SK-N-SH (cell line): ENCODE results near the gene ERC2. TPM values are rescaled to one million over a fixed set of nuclear protein-coding genes. Genes with fewer than 3 reads are reported as not detected.

Source experiments
- CTCF ChIA-PET: fragments of 300-600, 350-600 bp; formaldehyde crosslinking; extraction: SDS; loops from one replicate; lab custom pipeline; 2021; lab: Yijun Ruan, JAX
- POLR2A ChIA-PET: fragments of 350-600 bp; sonication (Branson Sonifier 250); formaldehyde crosslinking; extraction: SDS; loops from one replicate; lab custom pipeline; 2020; ENCODE audit warnings: antibody characterized with exemption, inconsistent platforms; lab: Yijun Ruan, JAX
- DNase-seq: peaks from one replicate; pipeline ENCODE4 v3.0.0; 2012
- H2AFZ ChIP-seq: fragments of 200-600 bp; sonication (generic); 2 replicates; pipeline ENCODE4 v1.8.1; 2016; ENCODE audit warnings: antibody characterized with exemption, mild to moderate bottlenecking, low read depth
- H3F3A ChIP-seq: fragments of 200-600 bp; sonication (generic); replicated peaks from 2 replicates; pipeline ENCODE3; 2016; ENCODE audit warnings: antibody characterized with exemption, mild to moderate bottlenecking; ENCODE audit not compliant: insufficient read depth
- H3K27ac ChIP-seq, 2 experiments: fragments of 200-500 bp in 1 of 2; fragments of 200-600 bp in 1 of 2; sonication (Bioruptor generic) in 1 of 2; sonication (generic), shearing (Covaris generic) in 1 of 2; 2 replicates each; pipeline versions ENCODE4 v1.5.1 to v1.6.1; 2014 to 2016; ENCODE audit warnings: low read depth in 2 of 2, inconsistent platforms in 1 of 2, low read length in 1 of 2, mild to moderate bottlenecking in 1 of 2, mixed read lengths in 1 of 2
- H3K27me3 ChIP-seq: fragments of 200-600 bp; sonication (generic), shearing (Covaris generic); 2 replicates; pipeline ENCODE4 v1.6.1; 2016; ENCODE audit warnings: mixed run types; ENCODE audit not compliant: insufficient read depth
- H3K36me3 ChIP-seq, 2 experiments: fragments of 200-500 bp in 1 of 2; fragments of 200-600 bp in 1 of 2; sonication (Bioruptor generic) in 1 of 2; sonication (generic) in 1 of 2; replicated peaks in 1 of 2; 2 replicates each; pipeline versions ENCODE3 to v1.5.1; 2014 to 2016; ENCODE audit warnings: low read length in 1 of 2, mild to moderate bottlenecking in 1 of 2; ENCODE audit not compliant: insufficient read depth in 2 of 2, control insufficient read depth in 1 of 2
- H3K4me1 ChIP-seq, 2 experiments: fragments of 200-500 bp in 1 of 2; fragments of 200-600 bp in 1 of 2; sonication (Bioruptor generic) in 1 of 2; sonication (generic), shearing (Covaris generic) in 1 of 2; 2 replicates each; pipeline versions ENCODE4 v1.5.1 to v1.6.1; 2014 to 2016; ENCODE audit warnings: low read depth in 1 of 2, low read length in 1 of 2, mixed run types in 1 of 2; ENCODE audit not compliant: insufficient read depth in 2 of 2, control insufficient read depth in 1 of 2
- H3K4me2 ChIP-seq: fragments of 200-600 bp; sonication (generic), shearing (Covaris generic); 2 replicates; pipeline ENCODE4 v1.6.1; 2017; ENCODE audit warnings: mixed run types
- H3K4me3 ChIP-seq, 2 experiments: fragments of 200-500 bp in 1 of 2; fragments of 200-600 bp in 1 of 2; sonication (Bioruptor generic) in 1 of 2; sonication (generic), shearing (Covaris generic) in 1 of 2; 2 replicates each; pipeline versions ENCODE4 v1.5.1 to v1.8.1; 2014 to 2016; ENCODE audit warnings: low read depth in 2 of 2, inconsistent platforms in 1 of 2, low read length in 1 of 2, mild to moderate bottlenecking in 1 of 2, mixed read lengths in 1 of 2, moderate library complexity in 1 of 2
- H3K79me2 ChIP-seq: fragments of 200-600 bp; sonication (generic); 2 replicates; pipeline ENCODE4 v1.8.1; 2017; ENCODE audit warnings: mild to moderate bottlenecking; ENCODE audit not compliant: insufficient read depth
- H3K9ac ChIP-seq: fragments of 200-600 bp; sonication (generic); 2 replicates; pipeline ENCODE4 v1.6.1; 2017; ENCODE audit warnings: mixed run types
- H3K9me2 ChIP-seq: fragments of 200-600 bp; sonication (generic); 2 replicates; pipeline ENCODE4 v1.6.1; 2017; ENCODE audit warnings: mixed run types
- H3K9me3 ChIP-seq: fragments of 200-600 bp; sonication (generic); 2 replicates; pipeline ENCODE4 v1.6.1; 2017; ENCODE audit warnings: mixed run types, mild to moderate bottlenecking, moderate library complexity
- H4K20me1 ChIP-seq: fragments of 200-600 bp; sonication (generic); 2 replicates; pipeline ENCODE4 v1.6.1; 2017; ENCODE audit warnings: mild to moderate bottlenecking, mixed run types; ENCODE audit not compliant: insufficient read depth
- CHD2 ChIP-seq: fragments of 150-350 bp; IDR thresholded peaks from 2 replicates; pipeline ENCODE4 v1.6.1; 2018; ENCODE audit warnings: low read length; ENCODE audit not compliant: partially characterized antibody
- ELF1 ChIP-seq: IDR thresholded peaks from 2 replicates; pipeline ENCODE4 v1.4.0; 2012
- EP300 ChIP-seq, 2 experiments: IDR thresholded peaks; 2 replicates each; pipeline versions ENCODE4 v1.4.0 to v1.6.1; 2012; ENCODE audit warnings: borderline replicate concordance in 1 of 2, low read depth in 1 of 2, low read length in 1 of 2
- FOXM1 ChIP-seq: IDR thresholded peaks from 2 replicates; pipeline ENCODE4 v1.4.0; 2012; ENCODE audit warnings: low read depth, mild to moderate bottlenecking
- GABPA ChIP-seq: IDR thresholded peaks from 2 replicates; pipeline ENCODE4 v1.4.0; 2012; ENCODE audit warnings: low read depth, mild to moderate bottlenecking
- GATA2 ChIP-seq: sonication (generic); formaldehyde crosslinking; IDR thresholded peaks from 2 replicates; pipeline ENCODE4 v1.5.0; 2020; ENCODE audit warnings: mild to moderate bottlenecking, missing genetic modification reagents
- IRF3 ChIP-seq: fragments of 150-350 bp; IDR thresholded peaks from 2 replicates; pipeline ENCODE4 v1.6.1; 2016; ENCODE audit warnings: mild to moderate bottlenecking, low read depth, low read length
- NRF1 ChIP-seq: IDR thresholded peaks from 2 replicates; pipeline ENCODE4 v1.6.1; 2012; ENCODE audit warnings: low read depth, mild to moderate bottlenecking, low read length
- PBX3 ChIP-seq: IDR thresholded peaks from 2 replicates; pipeline ENCODE4; 2012
- RAD21 ChIP-seq: IDR thresholded peaks from 2 replicates; pipeline ENCODE4 v1.6.1; 2012; ENCODE audit warnings: mild to moderate bottlenecking, low read length
- RFX5 ChIP-seq: IDR thresholded peaks from 2 replicates; pipeline ENCODE4 v1.6.1; 2012; ENCODE audit warnings: mild to moderate bottlenecking, improper control_type of control experiment, low read length
- RXRA ChIP-seq: IDR thresholded peaks from 2 replicates; pipeline ENCODE4 v1.4.0; 2012; ENCODE audit warnings: low read depth, mild to moderate bottlenecking, borderline replicate concordance
- SIN3A ChIP-seq: IDR thresholded peaks from 2 replicates; pipeline ENCODE4 v1.6.1; 2012; ENCODE audit warnings: low read depth, mild to moderate bottlenecking, low read length, moderate library complexity, borderline replicate concordance
- TCF12 ChIP-seq: IDR thresholded peaks from 2 replicates; pipeline ENCODE4 v1.4.0; 2012
- TEAD4 ChIP-seq: IDR thresholded peaks from 2 replicates; pipeline ENCODE4 v1.4.0; 2012; ENCODE audit warnings: mild to moderate bottlenecking, borderline replicate concordance; ENCODE audit not compliant: insufficient read depth
- USF1 ChIP-seq: IDR thresholded peaks from 2 replicates; pipeline ENCODE4 v1.4.0; 2012; ENCODE audit warnings: low read depth, borderline replicate concordance
- USF2 ChIP-seq: fragments of 150-350 bp; IDR thresholded peaks from 2 replicates; pipeline ENCODE4 v1.6.1; 2017; ENCODE audit warnings: antibody characterized with exemption, low read length, low read depth, borderline replicate concordance
- WGBS: methylation state at CpG from one replicate; pipeline ENCODE4 v1.1.6; 2017; ENCODE audit warnings: low lambda C conversion rate; 5-methylcytosine and 5-hydroxymethylcytosine counted together
- polyA plus RNA-seq, 3 experiments: library from polyadenylated mRNA; depleted of rRNA; stranded (reverse); fragments of >200 nt; gene quantifications; 2 replicates each; pipeline ENCODE4 v1.2.3, GENCODE V29; 2012

ERC2 gene
- polyA plus RNA-seq, 1 of the 3 experiments (the other 2 are of a cell fraction) = 1.6 TPM

GRCh38 chr3:56205406-56205805 lies 262.9 kb downstream of the ERC2 start:
- Histone ChIP-seq H3K9ac (no peak overlapping the region), H3F3A (no peaks in the 10 kb centered on the region), H3K27me3 (no peaks in the 10 kb centered on the region), H3K4me3 (no peak overlapping the region), H3K27ac (no peak overlapping the region), H2AFZ (no peak overlapping the region), H4K20me1 (no peaks in the 10 kb centered on the region), H3K79me2 (no peaks in the 10 kb centered on the region), H3K36me3 (no peaks in the 10 kb centered on the region), H3K4me2 (no peak overlapping the region), H3K9me2 (no peaks in the 10 kb centered on the region), H3K9me3 (no peaks in the 10 kb centered on the region), H3K4me1 (no peaks in the 10 kb centered on the region; a peak in 1 of 4 replicates)
- TF ChIP-seq NRF1 (no peak), ELF1 (no peak), FOXM1 (no peak), GABPA (no peak), RFX5 (no peak), USF1 (no peak), CHD2 (no peak), GATA2 (CRISPR knock-in tag) (no peak), USF2 (no peak)
- 85% methylated on average over 2 of the region's 3 CpGs for WGBS
- DNase-seq = no peak
- ChIA-PET CTCF (interaction anchor here (1.0 kb wide), 1 partner anchor 22 kb away, joined by 3 read pairs; no protein-coding TSS in a partner anchor), POLR2A (no interaction called here)

GRCh38 chr3:56202997-56203396 lies 265.3 kb downstream of the ERC2 start:
- Histone ChIP-seq H3K27me3 (no peaks in the 10 kb centered on the region), H3K9me3 (no peaks in the 10 kb centered on the region), H3F3A (no peaks in the 10 kb centered on the region), H3K36me3 (no peaks in the 10 kb centered on the region), H3K9me2 (no peaks in the 10 kb centered on the region), H3K4me1 (no peaks in the 10 kb centered on the region), H3K4me2 (no peak overlapping the region), H3K9ac (no peak overlapping the region), H3K4me3 (no peak overlapping the region), H4K20me1 (no peaks in the 10 kb centered on the region), H3K27ac (no peak overlapping the region), H2AFZ (no peak overlapping the region), H3K79me2 (no peaks in the 10 kb centered on the region)
- ChIA-PET POLR2A (no interaction called here), CTCF (interaction anchor here (1.2 kb wide), 1 partner anchor 47 kb away, joined by 4 read pairs; no protein-coding TSS in a partner anchor)
- DNase-seq = peak; percentile 10
- TF ChIP-seq RAD21 (no peak), RXRA (no peak), ELF1 (no peak), GATA2 (CRISPR knock-in tag) (peak; percentile 57), TCF12 (no peak), TEAD4 (no peak), IRF3 (no peak), PBX3 (0 out of 2 replicates have a peak, but pooled peaks have one; percentile 16), SIN3A (no peak), EP300 (IDR thresholded peaks at IDR 0.05; ENCODE audit: borderline replicate concordance in 1 of 2, low read depth in 1 of 2, low read length in 1 of 2) (peak in 1 of 2 experiments; percentile 55; a peak in 1 of 4 replicates)
- WGBS = 20% methylated on average over 4 of the region's 4 CpGs
